Mesothelial cell of epicardium (in vitro differentiated cells): ENCODE results near the gene MAPT. TPM values are rescaled to one million over a fixed set of nuclear protein-coding genes. Genes with fewer than 3 reads are reported as not detected.

Experiments
- DNase-seq, 2 experiments: peaks; one replicate each; pipeline ENCODE4 v3.0.0; 2021; ENCODE audit warnings: low spot score in 2 of 2; ENCODE audit not compliant: unreplicated experiment in 2 of 2
- H3K27ac Mint-ChIP-seq: 2 replicates; pipeline ENCODE4 v1.8.0; 2021; ENCODE audit warnings: mixed read lengths
- H3K27me3 Mint-ChIP-seq: 2 replicates; pipeline ENCODE4 v1.8.0; 2021; ENCODE audit warnings: low read depth, mixed read lengths
- H3K36me3 Mint-ChIP-seq: 2 replicates; pipeline ENCODE4 v1.8.0; 2021; ENCODE audit warnings: mixed read lengths
- H3K4me1 Mint-ChIP-seq: 2 replicates; pipeline ENCODE4 v1.8.0; 2021; ENCODE audit warnings: mixed read lengths
- H3K4me3 Mint-ChIP-seq: 2 replicates; pipeline ENCODE4 v1.8.0; 2021; ENCODE audit warnings: mild to moderate bottlenecking, moderate library complexity, mixed read lengths
- H3K9me3 Mint-ChIP-seq: 2 replicates; pipeline ENCODE4 v1.8.0; 2021; ENCODE audit warnings: mixed read lengths
- CTCF ChIP-seq: fragments of 200-600 bp; sonication (generic); IDR thresholded peaks from one replicate; pipeline ENCODE4 v1.5.0; 2021; ENCODE audit warnings: antibody characterized with exemption; ENCODE audit not compliant: unreplicated experiment
- total RNA-seq: library from RNA; stranded (reverse); gene quantifications from 3 replicates; pipeline ENCODE4 v1.2.1, GENCODE V29; 2021

The MAPT gene
- total RNA-seq, 1 donor from 2014 or later = 2.8 TPM

DNA sequence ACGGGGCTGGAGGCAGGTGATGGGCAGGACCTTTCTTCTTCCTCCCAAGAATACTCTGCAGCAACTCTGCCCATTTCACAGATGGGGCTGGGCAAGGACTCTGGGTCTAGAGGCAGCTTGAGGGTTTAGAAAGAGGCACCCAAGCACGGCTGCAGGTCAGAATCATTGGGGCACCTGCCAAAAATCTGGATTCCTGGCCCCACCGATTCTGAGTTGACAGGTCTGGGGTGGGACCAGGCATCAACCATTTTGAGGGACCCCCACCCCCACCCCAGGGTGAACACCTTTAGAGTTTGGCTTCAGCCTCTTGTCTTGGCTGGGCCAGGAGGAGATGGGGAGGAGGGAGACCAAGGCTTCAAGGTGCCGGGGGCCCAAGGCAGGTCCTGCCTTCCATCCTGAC is 44.3 kb upstream of the MAPT start:
- Mint-ChIP-seq H3K27me3 (peaks cover 42% of the 10 kb centered on the region), H3K9me3 (no peaks in the 10 kb centered on the region), H3K4me3 (no peak overlapping the region), H3K4me1 (no peaks in the 10 kb centered on the region), H3K27ac (no peak overlapping the region), H3K36me3 (no peaks in the 10 kb centered on the region)
- TF ChIP-seq CTCF = no peak
- DNase-seq = no peak

DNA sequence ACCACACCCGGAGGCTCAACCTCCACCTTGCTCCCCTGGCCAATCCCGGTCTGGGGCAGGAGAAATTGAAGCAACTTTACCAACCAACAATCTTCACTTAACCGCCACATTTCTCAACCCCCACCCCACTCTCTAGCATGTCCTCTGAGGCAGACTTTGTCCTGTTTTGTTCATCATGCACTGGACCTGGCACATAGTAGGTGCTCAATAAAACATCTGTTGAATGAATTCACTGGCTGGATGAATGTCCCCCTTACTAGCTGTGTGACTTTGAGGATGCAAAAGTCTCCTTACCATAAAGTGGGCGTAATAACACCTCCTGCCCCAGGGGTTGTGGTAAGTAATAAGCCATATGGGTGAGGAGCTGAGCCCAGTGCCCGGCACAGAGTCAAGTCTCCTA is 43.9 kb upstream of the MAPT start:
- H3K9me3 Mint-ChIP-seq = no peaks in the 10 kb centered on the region
- H3K4me1 Mint-ChIP-seq = no peaks in the 10 kb centered on the region
- peaks cover 45% of the 10 kb centered on the region for H3K27me3 Mint-ChIP-seq
- no peaks in the 10 kb centered on the region for H3K36me3 Mint-ChIP-seq
- H3K4me3 Mint-ChIP-seq = no peak overlapping the region
- no peak overlapping the region for H3K27ac Mint-ChIP-seq
- no peak for TF ChIP-seq CTCF
- DNase-seq = no peak

DNA sequence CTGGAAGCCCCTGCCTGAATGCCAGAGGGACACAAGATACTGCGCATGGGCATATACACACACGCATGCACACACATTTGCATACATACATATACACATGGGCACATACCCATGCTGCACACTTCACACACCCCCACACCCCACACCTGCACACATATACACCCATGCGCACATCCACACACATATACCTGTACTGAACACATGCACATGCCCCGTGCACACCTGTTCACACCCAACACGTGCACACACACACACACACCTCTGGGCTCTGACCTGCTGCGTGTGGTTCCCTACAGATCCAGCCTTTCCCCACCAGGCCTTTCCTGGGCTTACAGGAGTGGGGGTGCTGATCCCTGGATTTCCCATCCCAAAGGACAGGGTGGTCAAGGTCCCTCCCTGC is 43.3 kb upstream of the MAPT start:
- TF ChIP-seq CTCF = no peak

DNA sequence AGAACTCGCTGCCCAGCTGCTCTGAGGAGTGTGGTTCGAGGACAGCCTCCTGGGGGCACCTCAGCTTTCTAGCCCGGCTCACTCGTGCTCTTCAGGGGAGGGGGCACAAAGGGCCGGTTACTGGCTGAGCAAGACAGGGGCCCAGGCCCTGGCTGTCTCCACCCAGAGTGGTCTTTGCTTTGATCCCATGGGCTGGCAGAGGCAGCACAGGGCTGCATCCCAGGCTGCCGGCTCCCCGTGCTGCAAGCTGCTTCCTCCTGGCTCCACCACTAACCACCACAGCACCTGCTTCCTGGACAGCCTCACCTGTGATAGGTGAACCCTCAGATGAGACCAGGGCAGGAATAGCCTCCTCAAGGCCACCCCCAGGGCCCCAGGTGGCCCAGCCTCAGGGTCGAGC is 42.9 kb upstream of the MAPT start:
- no peaks in the 10 kb centered on the region for H3K9me3 Mint-ChIP-seq
- H3K4me1 Mint-ChIP-seq = no peaks in the 10 kb centered on the region
- no peaks in the 10 kb centered on the region for H3K36me3 Mint-ChIP-seq
- TF ChIP-seq CTCF = no peak
- H3K27ac Mint-ChIP-seq = no peak overlapping the region
- peaks cover 41% of the 10 kb centered on the region for H3K27me3 Mint-ChIP-seq
- DNase-seq = no peak
- no peak overlapping the region for H3K4me3 Mint-ChIP-seq

More for the DNA sequence above, 43.3 kb upstream of the MAPT start:
- Mint-ChIP-seq H3K4me3 (no peak overlapping the region), H3K27ac (no peak overlapping the region), H3K27me3 (peaks cover 45% of the 10 kb centered on the region), H3K9me3 (no peaks in the 10 kb centered on the region), H3K36me3 (no peaks in the 10 kb centered on the region), H3K4me1 (no peaks in the 10 kb centered on the region)
- no peak for DNase-seq

GRCh38 chr17:45851873-45852272 is 42.5 kb upstream of the MAPT start:
- Mint-ChIP-seq H3K4me1 (no peaks in the 10 kb centered on the region), H3K27ac (no peak overlapping the region), H3K36me3 (no peaks in the 10 kb centered on the region), H3K27me3 (peaks cover 41% of the 10 kb centered on the region), H3K4me3 (no peak overlapping the region), H3K9me3 (no peaks in the 10 kb centered on the region)
- no peak for DNase-seq
- TF ChIP-seq CTCF = no peak

GRCh38 chr17:45852535-45853297 is 41.6 kb upstream of the MAPT start:
- H3K9me3 Mint-ChIP-seq = no peaks in the 10 kb centered on the region
- no peaks in the 10 kb centered on the region for H3K36me3 Mint-ChIP-seq
- no peaks in the 10 kb centered on the region for H3K4me1 Mint-ChIP-seq
- TF ChIP-seq CTCF = peak; percentile 90
- DNase-seq = peak in 1 of 2 experiments; percentile 79
- H3K27ac Mint-ChIP-seq = no peak overlapping the region
- H3K27me3 Mint-ChIP-seq = peaks cover 38% of the 10 kb centered on the region
- H3K4me3 Mint-ChIP-seq = no peak overlapping the region
